GM18519 (cell line): ENCODE measurements around the gene PSME1.

Experiments used
- ATAC-seq: cut with Tn5 transposase; IDR thresholded peaks from one replicate; pipeline ENCODE4 v1.9.1; 2021; ENCODE audit warnings: mild to moderate bottlenecking, moderate library complexity; ENCODE audit not compliant: unreplicated experiment, low FRiP score

PSME1 gene

GRCh38 chr14:24135834-24136683 is at the start of gene PSME1:
TSS of gene PSME1 (plus strand) at chr14:24136194. CDS start at chr14:24136263, 69 bp downstream.
- peak; percentile 64 for ATAC-seq

GRCh38 chr14:24087004-24087403 is 49.0 kb upstream of the PSME1 start:
- no peak for ATAC-seq

GRCh38 chr14:24088095-24088494 is 47.9 kb upstream of the PSME1 start:
- ATAC-seq = no peak

GRCh38 chr14:24089890-24090289 is 46.1 kb upstream of the PSME1 start:
- ATAC-seq = no peak

- ATAC-seq = no peak
These were observed 43.9 kb upstream of the PSME1 start for GRCh38 chr14:24092110-24092504.

GRCh38 chr14:24092505-24093206 is 43.3 kb upstream of the PSME1 start:
- ATAC-seq = no peak

- no peak for ATAC-seq
These were observed 42.6 kb upstream of the PSME1 start for GRCh38 chr14:24093207-24093900.

- ATAC-seq = no peak
These were observed 41.8 kb upstream of the PSME1 start, which contains the start of gene PCK2 for GRCh38 chr14:24093901-24094840. TSS of gene PCK2 (plus strand) at chr14:24094311. CDS start at chr14:24094406, 95 bp downstream.

- no peak for ATAC-seq
These were observed 41.1 kb upstream of the PSME1 start for GRCh38 chr14:24094841-24095270.

GRCh38 chr14:24095271-24096068 is 40.5 kb upstream of the PSME1 start:
- peak; percentile 70 for ATAC-seq

- ATAC-seq = no peak
These were observed 39.3 kb upstream of the PSME1 start for GRCh38 chr14:24096545-24097181.

- ATAC-seq = no peak
These were observed 37.6 kb upstream of the PSME1 start for GRCh38 chr14:24098229-24098926.

GRCh38 chr14:24098927-24099813 is 36.8 kb upstream of the PSME1 start:
- no peak for ATAC-seq

GRCh38 chr14:24100197-24100981 is 35.6 kb upstream of the PSME1 start:
- no peak for ATAC-seq

GRCh38 chr14:24100982-24101494 is 35.0 kb upstream of the PSME1 start:
- no peak for ATAC-seq
